PC-3 (cell line): ENCODE data around the gene RECQL5. TPM values are rescaled to one million over a fixed set of nuclear protein-coding genes. Genes with fewer than 3 reads are reported as not detected.

Source experiments
- ATAC-seq: fragments of 200-7000 bp; cut with Tn5 transposase; 2 replicates; pipeline ENCODE4 v1.9.1; 2020; ENCODE audit warnings: mild to moderate bottlenecking, moderate library complexity
- BruUV-seq: library from RNA; stranded (reverse); fragments of 400-500 nt; replicated peaks from 2 replicates; lab custom pipeline; 2021; lab: Mats Ljungman, UMichigan
- CTCF ChIA-PET: fragments of 300-600 bp; sonication (Branson Sonifier 250); formaldehyde crosslinking; loops from one replicate; lab custom pipeline; 2022; ENCODE audit warnings: antibody characterized with exemption; lab: Charles Lee
- POLR2A ChIA-PET: fragments of 300-600 bp; sonication (Branson Sonifier 250); formaldehyde crosslinking; loops from one replicate; lab custom pipeline; 2022; ENCODE audit warnings: antibody characterized with exemption; ENCODE audit not compliant: unreplicated experiment; lab: Charles Lee
- DNase-seq: peaks from one replicate; pipeline ENCODE4 v3.0.0-alpha.2; 2015
- H2AFZ ChIP-seq: fragments of 300-600 bp; sonication (generic); 2 replicates; pipeline ENCODE4 v1.6.0; 2016; ENCODE audit warnings: antibody characterized with exemption, low read length
- H3F3A ChIP-seq: fragments of 300-600 bp; sonication (generic); one replicate; pipeline ENCODE4 v1.6.0; 2017; ENCODE audit warnings: antibody characterized with exemption, low read length, control low read depth, mild to moderate bottlenecking; ENCODE audit not compliant: unreplicated experiment
- H3K27ac ChIP-seq: fragments of 300-600 bp; sonication (generic); 2 replicates; pipeline ENCODE4 v1.5.1; 2016; ENCODE audit warnings: mild to moderate bottlenecking, low read length
- H3K27me3 ChIP-seq: fragments of 300-600 bp; sonication (generic); 2 replicates; pipeline ENCODE4 v1.6.1; 2016; ENCODE audit warnings: low read length, mixed read lengths
- H3K36me3 ChIP-seq: fragments of 300-600 bp; sonication (generic); 2 replicates; pipeline ENCODE4 v1.6.1; 2016; ENCODE audit warnings: low read depth, mixed run types, low read length, mixed read lengths
- H3K4me1 ChIP-seq: fragments of 300-600 bp; sonication (generic); 2 replicates; pipeline ENCODE4 v1.5.1; 2016; ENCODE audit warnings: low read length; ENCODE audit not compliant: insufficient read depth
- H3K4me2 ChIP-seq: fragments of 300-600 bp; sonication (generic); 2 replicates; pipeline ENCODE4 v1.6.0; 2016; ENCODE audit warnings: low read length
- H3K4me3 ChIP-seq: fragments of 300-600 bp; sonication (generic); 2 replicates; pipeline ENCODE4 v1.5.1; 2016; ENCODE audit warnings: mild to moderate bottlenecking, low read length, mixed read lengths
- H3K79me2 ChIP-seq: fragments of 300-600 bp; sonication (generic); 2 replicates; pipeline ENCODE4 v1.6.1; 2017; ENCODE audit warnings: low read length, mixed read lengths
- H3K9ac ChIP-seq: fragments of 300-600 bp; sonication (generic); 2 replicates; pipeline ENCODE4 v1.6.0; 2016; ENCODE audit warnings: mild to moderate bottlenecking, low read length
- H3K9me2 ChIP-seq: fragments of 300-600 bp; sonication (generic); replicated peaks from 2 replicates; pipeline ENCODE4 v1.6.1; 2016; ENCODE audit warnings: mixed run types, low read length, mixed read lengths
- H3K9me3 ChIP-seq: fragments of 300-600 bp; sonication (generic); 2 replicates; pipeline ENCODE4 v1.6.1; 2016; ENCODE audit warnings: low read length, mixed read lengths
- H4K20me1 ChIP-seq: fragments of 300-600 bp; sonication (generic); 2 replicates; pipeline ENCODE4 v1.6.1; 2016; ENCODE audit warnings: low read length, mixed read lengths
- CTCF ChIP-seq: fragments of 300-600 bp; sonication (generic); conservative IDR thresholded peaks from 2 replicates; pipeline ENCODE4 v1.5.1; 2017; ENCODE audit warnings: antibody characterized with exemption, low read depth, mild to moderate bottlenecking, low read length
- EZH2 ChIP-seq: fragments of 300-600 bp; sonication (generic); IDR thresholded peaks from one replicate; pipeline ENCODE4 v1.6.1; 2017; ENCODE audit warnings: antibody characterized with exemption, mild to moderate bottlenecking, low read length; ENCODE audit not compliant: unreplicated experiment
- EZH2phosphoT487 ChIP-seq: fragments of 300-600 bp; sonication (generic); IDR thresholded peaks from 2 replicates; pipeline ENCODE4 v1.6.1; 2018; ENCODE audit warnings: mild to moderate bottlenecking, antibody characterized with exemption, low read length, borderline replicate concordance
- intact Hi-C: fragments of 100-400 bp; cut with micrococcal nuclease; formaldehyde crosslinking; loops from 2 replicates; pipeline ENCODE4 v1.9.0; 2023
- total RNA-seq: library from RNA; depleted of rRNA; stranded (reverse); fragments of >200 nt; gene quantifications from 2 replicates; pipeline ENCODE4 v1.2.3, GENCODE V29; 2014

RECQL5 gene
- total RNA-seq, 1 experiment from 2014 or later: 54.2 TPM

DNA sequence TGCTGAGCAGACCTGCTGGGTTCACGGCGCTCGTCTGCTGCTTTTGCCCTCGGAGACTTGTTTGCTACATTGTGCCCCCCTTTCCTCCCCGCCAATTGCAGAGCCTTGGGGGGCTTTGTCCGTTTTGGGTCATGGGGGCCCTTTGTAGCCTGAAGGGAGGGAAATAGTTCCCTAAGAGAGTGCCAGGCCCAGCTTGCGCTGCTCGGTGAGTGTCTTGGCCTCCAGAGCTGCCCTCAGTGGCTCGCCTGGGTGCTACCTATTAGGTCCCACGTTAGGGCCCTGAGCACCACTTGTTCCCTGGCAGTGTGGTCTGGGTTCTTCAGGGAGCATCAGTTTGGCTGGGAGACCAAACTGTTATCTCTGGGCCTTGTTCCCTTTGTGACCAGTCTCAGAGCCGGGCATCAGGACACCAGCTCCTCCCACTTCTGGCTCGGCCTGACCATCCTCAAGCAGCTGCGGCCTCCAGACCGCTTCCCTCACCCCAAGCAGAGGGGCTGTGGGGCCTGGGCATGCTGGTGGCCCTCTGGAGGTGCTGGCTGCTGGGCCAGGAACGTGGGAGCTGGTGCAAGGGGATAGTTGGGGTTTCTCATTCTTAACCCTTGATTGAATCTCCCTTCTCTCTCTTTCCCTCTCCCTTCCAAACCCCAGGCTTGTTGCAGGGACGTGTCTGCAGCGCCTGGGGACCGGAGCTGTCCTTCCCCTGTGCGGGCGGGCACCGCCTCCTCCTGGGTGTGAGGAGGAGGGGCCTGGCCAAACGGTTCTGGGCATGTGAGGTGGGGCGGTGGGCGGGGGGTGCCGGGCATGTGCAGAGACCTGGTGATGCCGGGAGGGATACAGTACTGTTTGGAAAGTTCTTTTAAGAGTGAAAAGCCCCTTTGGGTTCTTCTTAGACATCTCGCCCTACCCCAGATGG, 38.3 kb upstream of the RECQL5 start:
- H3K4me2 ChIP-seq: no peak overlapping the region
- no peaks in the 10 kb centered on the region for H3K9me3 ChIP-seq
- peaks cover 45% of the 10 kb centered on the region for H3K4me1 ChIP-seq
- TF ChIP-seq EZH2 (no peak), CTCF (no peak), EZH2phosphoT487 (no peak)
- H3K79me2 ChIP-seq: peaks cover 12% of the 10 kb centered on the region
- H4K20me1 ChIP-seq: no peaks in the 10 kb centered on the region
- ATAC-seq (no peak), DNase-seq (no peak)
- H3F3A ChIP-seq: peaks cover 6% of the 10 kb centered on the region
- POLR2A ChIA-PET: no interaction called here
- BruUV-seq: no TSS peak
- intact Hi-C loops: no loop called here
- no peak overlapping the region for H3K27ac ChIP-seq
- H3K9ac ChIP-seq: no peak overlapping the region
- no peak overlapping the region for H3K4me3 ChIP-seq
- no peaks in the 10 kb centered on the region for H3K27me3 ChIP-seq
- peaks cover 68% of the 10 kb centered on the region for H3K36me3 ChIP-seq
- H2AFZ ChIP-seq: no peak overlapping the region
- no peaks in the 10 kb centered on the region for H3K9me2 ChIP-seq
- CTCF ChIA-PET: no interaction called here

GRCh38 chr17:75703591-75703990, 36.6 kb upstream of the RECQL5 start:
- intact Hi-C loops: no loop called here
- Histone ChIP-seq H3K9me2 (no peaks in the 10 kb centered on the region), H3K4me2 (no peak overlapping the region), H2AFZ (no peak overlapping the region), H3K36me3 (peaks cover 76% of the 10 kb centered on the region), H3K4me3 (no peak overlapping the region), H3K27ac (no peak overlapping the region), H4K20me1 (no peaks in the 10 kb centered on the region), H3F3A (peaks cover 6% of the 10 kb centered on the region), H3K27me3 (no peaks in the 10 kb centered on the region), H3K9me3 (no peaks in the 10 kb centered on the region), H3K4me1 (peaks cover 61% of the 10 kb centered on the region), H3K79me2 (peaks cover 24% of the 10 kb centered on the region), H3K9ac (no peak overlapping the region)
- no TSS peak for BruUV-seq
- ChIA-PET POLR2A (interaction anchor here (0.5 kb wide), 1 partner anchor 44 kb away, joined by 4 read pairs; no protein-coding TSS in a partner anchor), CTCF (no interaction called here)
- DNase-seq (peak; percentile 63), ATAC-seq (no peak)
- TF ChIP-seq EZH2 (no peak), CTCF (no peak), EZH2phosphoT487 (no peak)

DNA sequence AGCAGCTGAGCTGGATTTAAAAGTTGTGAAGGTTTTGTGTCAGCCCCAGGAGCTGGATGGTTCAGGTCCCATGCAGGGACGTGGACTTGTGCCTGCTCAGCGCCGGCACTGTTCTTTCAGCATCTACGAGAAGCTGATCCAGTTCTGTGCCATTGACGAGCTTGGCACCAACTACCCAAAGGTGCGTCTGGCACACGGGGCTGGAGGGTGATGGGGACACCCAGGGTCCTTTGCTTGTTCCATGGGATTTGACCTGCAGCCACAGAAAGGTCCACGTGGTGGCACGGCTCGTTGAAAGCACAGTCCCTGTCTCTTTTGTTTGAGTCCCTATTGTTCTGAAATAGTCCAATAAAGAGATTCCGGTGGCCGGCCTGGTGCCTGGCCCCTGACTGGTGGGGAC, 36.2 kb upstream of the RECQL5 start:
- Histone ChIP-seq H3K9me2 (no peaks in the 10 kb centered on the region), H4K20me1 (no peaks in the 10 kb centered on the region), H3K79me2 (peaks cover 28% of the 10 kb centered on the region), H3K4me3 (no peak overlapping the region), H2AFZ (no peak overlapping the region), H3K27me3 (no peaks in the 10 kb centered on the region), H3K27ac (no peak overlapping the region), H3K36me3 (peaks cover 73% of the 10 kb centered on the region), H3F3A (peaks cover 6% of the 10 kb centered on the region), H3K9ac (no peak overlapping the region), H3K4me2 (no peak overlapping the region), H3K4me1 (peaks cover 61% of the 10 kb centered on the region), H3K9me3 (no peaks in the 10 kb centered on the region)
- ATAC-seq: no peak
- DNase-seq: no peak
- BruUV-seq: no TSS peak
- TF ChIP-seq EZH2: no peak
- no peak for TF ChIP-seq EZH2phosphoT487
- no peak for TF ChIP-seq CTCF
- intact Hi-C loops: no loop called here
- CTCF ChIA-PET: no interaction called here
- POLR2A ChIA-PET: interaction anchor here (0.5 kb wide), 1 partner anchor 45 kb away, joined by 4 read pairs; no protein-coding TSS in a partner anchor
